GM06990 (cell line): Measurements from ENCODE around the gene PEX1.
A peak's percentile ranks its signal among the peaks of the same experiment; 100 is the strongest.

Source experiments
- DNase-seq: peaks from one replicate; pipeline ENCODE4 v3.0.0-alpha.2; 2011; ENCODE audit not compliant: insufficient read length; ENCODE audit errors: extremely low read depth
- H3K27me3 ChIP-seq: replicated peaks from 2 replicates; pipeline ENCODE4 v1.6.0; 2011; ENCODE audit warnings: low read length; ENCODE audit not compliant: control insufficient read depth, insufficient read depth
- H3K36me3 ChIP-seq: 2 replicates; pipeline ENCODE4 v1.5.1; 2011; ENCODE audit warnings: low read length; ENCODE audit not compliant: control insufficient read depth, insufficient read depth
- H3K4me3 ChIP-seq: replicated peaks from 2 replicates; pipeline ENCODE4 v1.5.1; 2011; ENCODE audit warnings: low read depth, mild to moderate bottlenecking, control low read depth, low read length
- CTCF ChIP-seq: IDR thresholded peaks from 2 replicates; pipeline ENCODE4 v1.5.1; 2011; ENCODE audit warnings: low read length, control low read depth, mild to moderate bottlenecking, inconsistent platforms; ENCODE audit not compliant: insufficient read depth, poor library complexity, severe bottlenecking

The PEX1 gene

DNA sequence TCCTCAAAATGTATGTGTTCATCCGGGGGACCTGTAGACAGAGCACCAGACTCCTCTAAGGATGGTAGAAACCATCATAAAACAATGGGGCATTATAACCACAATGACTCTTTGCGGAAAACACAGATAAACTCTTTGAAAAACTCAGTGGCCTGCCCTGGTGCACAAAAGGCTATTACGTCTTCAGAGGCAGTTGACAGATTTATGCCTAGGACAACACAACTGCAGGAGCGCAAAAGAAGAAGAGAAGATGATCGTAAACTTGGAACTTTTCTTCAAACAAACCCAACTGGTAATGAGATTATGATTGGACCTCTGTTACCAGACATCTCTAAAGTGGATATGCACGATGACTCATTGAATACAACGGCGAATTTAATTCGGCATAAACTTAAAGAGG lies 6.3 kb upstream of the PEX1 start:
- Histone ChIP-seq H3K4me3 (no peak overlapping the region), H3K27me3 (no peaks in the 10 kb centered on the region), H3K36me3 (peaks cover 13% of the 10 kb centered on the region)
- DNase-seq, result no peak
- no peak for TF ChIP-seq CTCF

- peaks cover 5% of the 10 kb centered on the region for H3K36me3 ChIP-seq
- no peak for TF ChIP-seq CTCF
- H3K4me3 ChIP-seq, result peak overlapping the region; percentile 97
- no peak for DNase-seq
- H3K27me3 ChIP-seq, result no peaks in the 10 kb centered on the region
Observed at GRCh38 chr7:92528958-92529264, 591 bp upstream of the PEX1 start.

DNA sequence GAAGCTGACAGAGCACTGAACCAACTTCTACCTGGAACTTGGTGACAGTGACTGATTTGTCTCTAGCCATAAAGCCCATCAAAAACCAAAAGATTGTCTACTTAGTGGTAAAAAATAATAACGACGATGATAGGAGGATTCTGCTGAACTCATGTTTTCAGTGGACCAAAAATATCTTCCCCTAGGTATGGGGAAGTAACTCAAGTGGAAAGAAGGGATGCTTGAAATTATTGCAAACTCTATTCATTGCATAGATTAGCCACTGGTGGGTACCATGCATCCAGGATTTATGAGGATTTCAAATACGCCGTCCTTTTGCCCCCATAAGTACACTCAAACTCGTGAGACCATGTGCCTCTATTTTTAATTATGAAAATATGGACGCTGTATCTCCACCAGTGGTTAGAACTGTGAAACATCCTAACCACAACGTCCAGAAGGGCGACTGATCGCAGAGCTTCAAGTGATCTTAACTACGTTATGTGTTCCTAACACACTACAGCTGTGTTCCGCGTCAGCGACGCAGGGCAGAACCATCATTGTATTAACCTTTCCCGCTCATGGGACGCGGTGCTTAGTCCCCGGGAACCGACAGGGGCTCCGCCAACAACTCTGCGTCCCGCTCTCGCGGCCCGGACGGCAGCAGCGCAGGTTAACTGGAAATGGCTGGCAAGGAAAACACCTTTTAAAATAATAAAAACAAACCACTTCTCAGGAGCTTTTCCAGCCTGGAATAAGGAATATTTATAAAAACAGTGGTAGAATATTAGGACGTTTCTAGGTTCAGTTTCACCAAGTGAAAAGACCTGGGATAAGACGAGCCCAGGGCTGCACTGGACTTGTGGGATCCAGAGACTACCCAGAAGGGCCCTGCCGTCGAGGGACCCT lies 776 bp downstream of the PEX1 start:
- peaks cover 2% of the 10 kb centered on the region; the same call in 1 of the 2 replicates for H3K36me3 ChIP-seq
- TF ChIP-seq CTCF, result no peak
- peak; percentile 69 for DNase-seq
- no peaks in the 10 kb centered on the region for H3K27me3 ChIP-seq
- peak overlapping the region; percentile 91 for H3K4me3 ChIP-seq

- H3K36me3 ChIP-seq, result no peaks in the 10 kb centered on the region
- no peak for TF ChIP-seq CTCF
- no peak for DNase-seq
- H3K4me3 ChIP-seq, result no peak overlapping the region
- H3K27me3 ChIP-seq, result no peaks in the 10 kb centered on the region
Observed at GRCh38 chr7:92523110-92523509, 5.2 kb downstream of the PEX1 start.

GRCh38 chr7:92520024-92520423 lies 8.3 kb downstream of the PEX1 start:
- DNase-seq, result no peak
- Histone ChIP-seq H3K4me3 (no peak overlapping the region), H3K36me3 (peaks cover 2% of the 10 kb centered on the region; the same call in 1 of the 2 replicates), H3K27me3 (no peaks in the 10 kb centered on the region)
- TF ChIP-seq CTCF, result no peak
